GM23338 (cell line): ENCODE results near the gene ROCK2. TPM values are rescaled to one million over a fixed set of nuclear protein-coding genes. Genes with fewer than 3 reads are reported as not detected.

Experiments used
- ATAC-seq: fragments of 200-7000 bp; cut with Tn5 transposase; 3 replicates; pipeline ENCODE4 v1.9.1; 2020
- DNase-seq: peaks from one replicate; pipeline ENCODE4 v3.0.0-alpha.2; 2015; ENCODE audit warnings: low spot score
- H2AFZ ChIP-seq: fragments of 200-600 bp; sonication (generic); 2 replicates; pipeline ENCODE4 v1.8.0; 2016; ENCODE audit warnings: antibody characterized with exemption, mild to moderate bottlenecking, moderate library complexity
- H3F3A ChIP-seq: fragments of 200-600 bp; sonication (generic); replicated peaks from 2 replicates; pipeline ENCODE4 v1.8.0; 2017; ENCODE audit warnings: antibody characterized with exemption, mixed run types, low read depth
- H3K27ac ChIP-seq: fragments of 200-600 bp; sonication (generic); 2 replicates; pipeline ENCODE4 v1.6.1; 2016; ENCODE audit warnings: low read depth
- H3K27me3 ChIP-seq: fragments of 200-600 bp; sonication (generic); 2 replicates; pipeline ENCODE4 v1.8.0; 2016; ENCODE audit warnings: mild to moderate bottlenecking, mixed run types, moderate library complexity; ENCODE audit not compliant: insufficient read depth
- H3K36me3 ChIP-seq: fragments of 200-600 bp; sonication (generic); 2 replicates; pipeline ENCODE4 v1.8.0; 2016; ENCODE audit warnings: mild to moderate bottlenecking; ENCODE audit not compliant: insufficient read depth
- H3K4me1 ChIP-seq: fragments of 200-600 bp; sonication (generic); 2 replicates; pipeline ENCODE4 v1.8.0; 2016; ENCODE audit warnings: mild to moderate bottlenecking, moderate library complexity; ENCODE audit not compliant: insufficient read depth
- H3K4me2 ChIP-seq: fragments of 200-600 bp; sonication (generic); 2 replicates; pipeline ENCODE4 v1.7.1; 2017; ENCODE audit warnings: mixed run types
- H3K4me3 ChIP-seq: fragments of 200-600 bp; sonication (generic); 2 replicates; pipeline ENCODE4 v1.6.1; 2016; ENCODE audit warnings: mixed run types
- H3K79me2 ChIP-seq: fragments of 200-600 bp; sonication (generic); replicated peaks from 2 replicates; pipeline ENCODE4 v1.8.0; 2017; ENCODE audit warnings: mild to moderate bottlenecking; ENCODE audit not compliant: insufficient read depth
- H3K9me2 ChIP-seq: fragments of 200-600 bp; sonication (generic); 2 replicates; pipeline ENCODE4 v1.8.0; 2017; ENCODE audit not compliant: insufficient read depth
- H4K20me1 ChIP-seq: fragments of 200-600 bp; sonication (generic); replicated peaks from 2 replicates; pipeline ENCODE4 v1.8.0; 2017; ENCODE audit warnings: mild to moderate bottlenecking; ENCODE audit not compliant: insufficient read depth
- H3K27ac Mint-ChIP-seq: 2 replicates; pipeline ENCODE4 v1.8.0; 2020; ENCODE audit warnings: inconsistent platforms, mild to moderate bottlenecking, moderate library complexity, mixed read lengths
- H3K27me3 Mint-ChIP-seq: 3 replicates; pipeline ENCODE4 v1.8.0; 2022; ENCODE audit warnings: low read depth, mild to moderate bottlenecking, moderate library complexity, mixed read lengths, inconsistent platforms; ENCODE audit not compliant: insufficient read depth, poor library complexity
- H3K36me3 Mint-ChIP-seq: 3 replicates; pipeline ENCODE4 v1.8.0; 2021; ENCODE audit warnings: low read depth, mild to moderate bottlenecking, inconsistent platforms, moderate library complexity, mixed read lengths
- H3K4me1 Mint-ChIP-seq: 3 replicates; pipeline ENCODE4 v1.8.0; 2020; ENCODE audit warnings: mild to moderate bottlenecking, inconsistent platforms, mixed read lengths
- H3K4me3 Mint-ChIP-seq: 3 replicates; pipeline ENCODE4 v1.8.0; 2021; ENCODE audit warnings: moderate library complexity, mild to moderate bottlenecking, inconsistent platforms, mixed read lengths
- H3K9me3 Mint-ChIP-seq: 3 replicates; pipeline ENCODE4 v1.8.0; 2020; ENCODE audit warnings: moderate library complexity, mild to moderate bottlenecking, inconsistent platforms, mixed read lengths
- CREB1 ChIP-seq: fragments of 250-450 bp; sonication (Bioruptor Pico); IDR thresholded peaks from 2 replicates; pipeline ENCODE4 v1.5.0; 2020; ENCODE audit warnings: low read depth, mild to moderate bottlenecking, moderate library complexity
- ETS1 ChIP-seq: IDR thresholded peaks from 2 replicates; pipeline ENCODE4 v1.6.1; 2016; ENCODE audit warnings: antibody characterized with exemption
- EZH2 ChIP-seq: fragments of 200-600 bp; sonication (generic); IDR thresholded peaks from one replicate; pipeline ENCODE4 v1.8.0; 2017; ENCODE audit warnings: antibody characterized with exemption, mild to moderate bottlenecking, low read depth; ENCODE audit not compliant: unreplicated experiment
- EZH2phosphoT487 ChIP-seq: fragments of 200-600 bp; sonication (generic); IDR thresholded peaks from one replicate; pipeline ENCODE4 v1.8.1; 2018; ENCODE audit warnings: antibody characterized with exemption; ENCODE audit not compliant: unreplicated experiment
- NANOG ChIP-seq: IDR thresholded peaks from 2 replicates; pipeline ENCODE4 v1.6.1; 2016; ENCODE audit warnings: antibody characterized with exemption, borderline replicate concordance
- STAT1 ChIP-seq: IDR thresholded peaks from one replicate; pipeline ENCODE4 v1.6.1; 2016; ENCODE audit warnings: antibody characterized with exemption; ENCODE audit not compliant: unreplicated experiment
- ZNF114 ChIP-seq: fragments of 250-450 bp; sonication (Bioruptor Pico); IDR thresholded peaks from 2 replicates; pipeline ENCODE4 v1.5.0; 2020; ENCODE audit warnings: mild to moderate bottlenecking, moderate library complexity
- polyA plus RNA-seq: library from polyadenylated mRNA; unstranded; fragments of >200 nt; fragmentation: Nextera tagmentation; extraction: Ambion mirVana; gene quantifications from 2 replicates; pipeline ENCODE4 v1.2.1, GENCODE V29; 2016
- total RNA-seq: library from RNA; depleted of rRNA; stranded (reverse); fragments of >200 nt; shearing (Covaris generic); gene quantifications from 2 replicates; pipeline ENCODE4 v1.2.3, GENCODE V29; 2014
- TF ChIP-seq, protein P1 (sequence below): fragments of 250-450 bp; sonication (Bioruptor Pico); IDR thresholded peaks from 2 replicates; pipeline ENCODE4 v1.5.0; 2020; ENCODE audit warnings: mild to moderate bottlenecking, moderate library complexity

The ROCK2 gene
- total and polyA plus RNA-seq, 2 experiments from 2014 or later, result 16.4 to 28.0 TPM

DNA sequence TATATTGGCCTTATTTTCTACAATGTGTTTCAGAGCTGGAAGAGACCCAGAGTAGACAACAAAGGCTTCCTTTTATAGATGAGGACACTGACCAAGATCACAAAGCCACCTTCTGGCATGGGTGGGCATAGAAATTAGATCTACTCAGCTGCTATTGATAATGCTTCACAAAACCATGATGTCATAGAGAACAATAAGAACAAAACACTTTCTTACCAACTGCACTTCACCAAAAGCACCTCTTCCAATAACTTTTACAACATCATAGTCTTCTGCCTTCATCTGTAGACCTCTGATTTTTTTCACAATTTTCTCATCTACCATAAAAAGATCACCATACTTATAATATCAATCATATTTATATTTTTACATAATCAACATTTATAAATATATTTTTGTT lies 58.1 kb downstream of the ROCK2 start (continued):
- TF ChIP-seq, protein P1, sequence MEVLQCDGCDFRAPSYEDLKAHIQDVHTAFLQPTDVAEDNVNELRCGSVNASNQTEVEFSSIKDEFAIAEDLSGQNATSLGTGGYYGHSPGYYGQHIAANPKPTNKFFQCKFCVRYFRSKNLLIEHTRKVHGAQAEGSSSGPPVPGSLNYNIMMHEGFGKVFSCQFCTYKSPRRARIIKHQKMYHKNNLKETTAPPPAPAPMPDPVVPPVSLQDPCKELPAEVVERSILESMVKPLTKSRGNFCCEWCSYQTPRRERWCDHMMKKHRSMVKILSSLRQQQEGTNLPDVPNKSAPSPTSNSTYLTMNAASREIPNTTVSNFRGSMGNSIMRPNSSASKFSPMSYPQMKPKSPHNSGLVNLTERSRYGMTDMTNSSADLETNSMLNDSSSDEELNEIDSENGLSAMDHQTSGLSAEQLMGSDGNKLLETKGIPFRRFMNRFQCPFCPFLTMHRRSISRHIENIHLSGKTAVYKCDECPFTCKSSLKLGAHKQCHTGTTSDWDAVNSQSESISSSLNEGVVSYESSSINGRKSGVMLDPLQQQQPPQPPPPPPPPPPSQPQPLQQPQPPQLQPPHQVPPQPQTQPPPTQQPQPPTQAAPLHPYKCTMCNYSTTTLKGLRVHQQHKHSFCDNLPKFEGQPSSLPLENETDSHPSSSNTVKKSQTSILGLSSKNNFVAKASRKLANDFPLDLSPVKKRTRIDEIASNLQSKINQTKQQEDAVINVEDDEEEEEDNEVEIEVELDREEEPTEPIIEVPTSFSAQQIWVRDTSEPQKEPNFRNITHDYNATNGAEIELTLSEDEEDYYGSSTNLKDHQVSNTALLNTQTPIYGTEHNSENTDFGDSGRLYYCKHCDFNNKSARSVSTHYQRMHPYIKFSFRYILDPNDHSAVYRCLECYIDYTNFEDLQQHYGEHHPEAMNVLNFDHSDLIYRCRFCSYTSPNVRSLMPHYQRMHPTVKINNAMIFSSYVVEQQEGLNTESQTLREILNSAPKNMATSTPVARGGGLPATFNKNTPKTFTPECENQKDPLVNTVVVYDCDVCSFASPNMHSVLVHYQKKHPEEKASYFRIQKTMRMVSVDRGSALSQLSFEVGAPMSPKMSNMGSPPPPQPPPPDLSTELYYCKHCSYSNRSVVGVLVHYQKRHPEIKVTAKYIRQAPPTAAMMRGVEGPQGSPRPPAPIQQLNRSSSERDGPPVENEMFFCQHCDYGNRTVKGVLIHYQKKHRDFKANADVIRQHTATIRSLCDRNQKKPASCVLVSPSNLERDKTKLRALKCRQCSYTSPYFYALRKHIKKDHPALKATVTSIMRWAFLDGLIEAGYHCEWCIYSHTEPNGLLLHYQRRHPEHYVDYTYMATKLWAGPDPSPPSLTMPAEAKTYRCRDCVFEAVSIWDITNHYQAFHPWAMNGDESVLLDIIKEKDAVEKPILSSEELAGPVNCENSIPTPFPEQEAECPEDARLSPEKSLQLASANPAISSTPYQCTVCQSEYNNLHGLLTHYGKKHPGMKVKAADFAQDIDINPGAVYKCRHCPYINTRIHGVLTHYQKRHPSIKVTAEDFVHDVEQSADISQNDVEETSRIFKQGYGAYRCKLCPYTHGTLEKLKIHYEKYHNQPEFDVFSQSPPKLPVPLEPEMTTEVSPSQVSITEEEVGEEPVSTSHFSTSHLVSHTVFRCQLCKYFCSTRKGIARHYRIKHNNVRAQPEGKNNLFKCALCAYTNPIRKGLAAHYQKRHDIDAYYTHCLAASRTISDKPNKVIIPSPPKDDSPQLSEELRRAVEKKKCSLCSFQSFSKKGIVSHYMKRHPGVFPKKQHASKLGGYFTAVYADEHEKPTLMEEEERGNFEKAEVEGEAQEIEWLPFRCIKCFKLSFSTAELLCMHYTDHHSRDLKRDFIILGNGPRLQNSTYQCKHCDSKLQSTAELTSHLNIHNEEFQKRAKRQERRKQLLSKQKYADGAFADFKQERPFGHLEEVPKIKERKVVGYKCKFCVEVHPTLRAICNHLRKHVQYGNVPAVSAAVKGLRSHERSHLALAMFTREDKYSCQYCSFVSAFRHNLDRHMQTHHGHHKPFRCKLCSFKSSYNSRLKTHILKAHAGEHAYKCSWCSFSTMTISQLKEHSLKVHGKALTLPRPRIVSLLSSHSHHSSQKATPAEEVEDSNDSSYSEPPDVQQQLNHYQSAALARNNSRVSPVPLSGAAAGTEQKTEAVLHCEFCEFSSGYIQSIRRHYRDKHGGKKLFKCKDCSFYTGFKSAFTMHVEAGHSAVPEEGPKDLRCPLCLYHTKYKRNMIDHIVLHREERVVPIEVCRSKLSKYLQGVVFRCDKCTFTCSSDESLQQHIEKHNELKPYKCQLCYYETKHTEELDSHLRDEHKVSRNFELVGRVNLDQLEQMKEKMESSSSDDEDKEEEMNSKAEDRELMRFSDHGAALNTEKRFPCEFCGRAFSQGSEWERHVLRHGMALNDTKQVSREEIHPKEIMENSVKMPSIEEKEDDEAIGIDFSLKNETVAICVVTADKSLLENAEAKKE, result no peak

DNA sequence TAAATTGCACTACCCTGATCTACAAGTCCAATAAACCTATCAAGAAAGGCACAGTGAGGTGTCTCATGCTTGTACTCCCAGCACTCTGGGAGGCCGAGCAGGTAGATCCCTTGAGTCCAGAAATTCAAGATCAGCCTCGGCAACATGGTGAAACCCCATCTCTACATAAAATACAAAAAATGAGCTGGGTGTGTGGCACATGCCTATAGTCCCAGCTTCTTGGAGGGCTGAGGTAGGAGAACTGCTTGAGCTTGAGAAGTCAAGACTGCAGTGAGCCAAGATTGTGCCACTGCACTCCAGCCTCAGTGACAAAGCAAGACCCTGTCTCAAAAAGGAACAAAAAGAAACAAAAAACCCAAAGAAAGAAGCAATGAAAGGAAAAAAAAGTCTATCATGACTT lies 58.9 kb downstream of the ROCK2 start:
- H3K79me2 ChIP-seq, result peaks cover 51% of the 10 kb centered on the region
- TF ChIP-seq ETS1, result no peak
- TF ChIP-seq, protein P1, result no peak
- TF ChIP-seq CREB1, result no peak
- no peak for TF ChIP-seq STAT1
- no peak for TF ChIP-seq EZH2
- TF ChIP-seq NANOG, result no peak
- no peak for TF ChIP-seq EZH2phosphoT487
- no peak for TF ChIP-seq ZNF114 (CRISPR knock-in tag)

More for the DNA sequence above, 58.9 kb downstream of the ROCK2 start:
- H3K27me3 Mint-ChIP-seq, result no peaks in the 10 kb centered on the region
- Histone ChIP-seq H3K4me3 (no peak overlapping the region), H3F3A (no peaks in the 10 kb centered on the region), H3K9me2 (no peaks in the 10 kb centered on the region), H3K27ac (no peak overlapping the region), H3K4me2 (no peak overlapping the region), H3K36me3 (peaks cover 4% of the 10 kb centered on the region; the same call in 1 of the 2 replicates), H4K20me1 (peaks cover 5% of the 10 kb centered on the region; the same call in 1 of the 2 replicates), H2AFZ (no peak overlapping the region), H3K27me3 (no peaks in the 10 kb centered on the region), H3K4me1 (no peaks in the 10 kb centered on the region)
- H3K36me3 Mint-ChIP-seq, result peaks cover 28% of the 10 kb centered on the region
- H3K9me3 Mint-ChIP-seq, result peaks cover 6% of the 10 kb centered on the region; the same call in 1 of the 3 replicates
- no peak for DNase-seq
- no peak overlapping the region for H3K27ac Mint-ChIP-seq
- no peak for ATAC-seq
- peaks cover 7% of the 10 kb centered on the region; the same call in 2 of the 3 replicates for H3K4me1 Mint-ChIP-seq
- no peak overlapping the region for H3K4me3 Mint-ChIP-seq
